GM19238 (cell line): ENCODE data around the gene CDH22.
A peak's percentile ranks its signal among the peaks of the same experiment; 100 is the strongest.

Experiments
- DNase-seq: peaks from one replicate; pipeline ENCODE4 v3.0.0; 2011; ENCODE audit warnings: low spot score; ENCODE audit not compliant: insufficient read length

The CDH22 gene

DNA sequence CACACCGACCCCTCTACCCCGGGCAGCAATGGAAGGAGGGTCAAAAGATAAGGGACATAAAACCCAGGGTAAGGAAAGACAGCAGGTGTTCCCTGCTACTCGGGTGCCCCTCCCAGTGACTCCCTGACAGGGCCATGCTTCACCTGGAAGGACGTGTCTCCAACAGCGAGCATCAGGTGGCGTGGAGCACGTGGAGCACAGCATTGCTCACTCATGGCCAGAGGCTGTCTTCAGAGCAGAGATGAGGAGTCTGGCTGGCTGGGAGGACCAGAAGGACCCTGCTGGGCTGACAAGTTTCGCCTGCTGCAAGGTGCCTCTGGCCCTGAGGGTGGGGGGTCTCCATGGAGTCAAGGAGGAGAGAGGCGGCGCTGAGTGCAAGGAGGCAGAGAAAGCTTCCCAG lies 15.3 kb upstream of the CDH22 start:
- no peak for DNase-seq

DNA sequence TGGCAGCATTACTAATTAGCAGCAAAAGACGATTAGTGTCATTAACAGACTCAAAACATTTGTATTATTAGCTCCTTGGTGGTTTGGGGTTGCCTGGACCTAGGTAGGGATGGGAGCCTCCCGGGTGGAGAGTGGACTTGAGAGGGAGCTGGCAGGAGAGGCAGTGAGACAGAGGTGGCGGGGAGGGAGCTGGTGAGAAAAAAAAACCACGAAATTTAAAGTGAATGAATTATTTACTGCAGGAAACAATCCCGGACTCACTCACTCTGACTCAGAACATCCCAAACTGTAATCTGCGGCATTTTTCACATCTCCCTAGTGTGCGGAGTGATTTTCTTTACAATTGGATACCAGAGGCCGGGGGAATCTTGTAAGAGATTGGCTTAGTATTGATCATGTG lies 14.3 kb upstream of the CDH22 start:
- no peak for DNase-seq

DNA sequence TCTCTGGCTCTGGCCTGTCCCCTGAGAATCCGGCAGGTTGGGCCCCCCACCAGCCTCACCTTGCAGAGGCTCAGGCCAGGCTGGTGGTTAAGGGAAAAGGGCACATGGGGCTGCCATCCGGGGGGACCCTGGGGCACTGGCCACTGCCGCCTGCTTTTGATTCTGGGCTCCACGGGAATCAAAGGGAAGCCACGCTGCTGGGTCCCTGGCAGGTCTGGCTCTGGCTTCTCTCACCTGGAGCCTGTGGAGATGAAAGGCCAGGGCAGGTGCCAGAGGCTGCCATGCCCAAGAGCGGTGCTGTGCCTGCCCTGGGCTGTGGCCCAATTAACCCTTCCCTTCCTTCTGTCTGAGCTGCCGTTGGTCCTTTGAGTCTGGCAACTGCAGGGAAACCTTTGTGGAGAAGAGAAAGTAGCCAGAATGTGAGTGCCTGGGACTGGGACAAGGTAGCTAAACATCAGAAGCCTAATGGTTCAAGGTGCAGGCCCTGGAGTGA lies 9.4 kb upstream of the CDH22 start:
- no peak for DNase-seq

DNA sequence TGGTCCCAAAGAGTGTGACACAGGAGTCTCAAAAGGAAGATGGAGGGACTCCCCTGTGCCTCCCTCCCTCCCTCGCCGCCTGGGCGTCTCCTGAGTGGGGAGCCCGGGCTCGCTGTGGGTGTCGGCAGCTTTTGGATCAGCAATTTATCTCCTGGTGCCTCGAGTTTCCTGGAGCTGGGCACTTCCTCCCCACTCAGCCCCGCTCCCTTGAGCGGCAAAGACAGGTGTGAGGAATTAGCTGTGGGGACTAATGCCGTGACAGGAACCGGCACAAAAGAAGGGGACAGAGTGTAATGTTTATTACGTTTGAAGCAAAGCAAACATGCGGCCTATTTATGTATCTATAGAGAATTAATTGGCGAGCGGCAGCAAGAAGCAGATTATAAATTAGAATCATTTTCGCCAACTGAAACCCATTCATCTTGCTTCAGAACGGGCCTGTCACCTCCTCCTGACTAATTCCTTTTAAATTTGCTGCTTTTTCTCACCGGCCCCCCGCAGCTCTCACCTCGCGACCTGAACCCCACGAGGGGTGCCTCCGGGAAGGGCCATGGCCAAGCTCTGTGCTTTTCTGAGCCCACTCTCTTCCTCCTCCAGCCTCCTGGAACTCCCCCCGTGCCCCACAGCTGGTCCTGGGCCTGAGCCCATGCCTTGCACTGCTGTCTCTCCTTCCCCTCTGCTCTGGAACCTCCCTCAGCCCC lies 8.8 kb upstream of the CDH22 start:
- DNase-seq, result no peak

DNA sequence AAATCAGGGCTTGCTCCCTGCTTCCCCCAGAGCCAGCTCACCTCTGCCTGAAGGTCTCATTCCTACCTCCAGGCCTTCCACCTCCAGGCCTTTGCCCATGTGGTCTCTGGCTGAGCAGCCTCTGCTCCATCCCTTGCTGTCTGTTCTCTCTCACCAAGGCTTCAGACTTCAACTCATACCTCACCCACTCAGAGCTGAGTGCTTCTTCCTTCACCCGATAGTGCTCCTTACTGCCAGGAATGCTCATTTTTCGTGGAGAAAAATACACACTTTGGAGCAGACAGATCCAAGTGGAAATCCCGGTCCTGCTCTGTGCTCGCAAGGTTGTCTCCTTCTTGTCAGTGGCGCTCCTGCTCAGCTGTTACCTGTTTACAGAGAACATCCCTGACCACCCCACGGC lies 7.0 kb upstream of the CDH22 start:
- no peak for DNase-seq

DNA sequence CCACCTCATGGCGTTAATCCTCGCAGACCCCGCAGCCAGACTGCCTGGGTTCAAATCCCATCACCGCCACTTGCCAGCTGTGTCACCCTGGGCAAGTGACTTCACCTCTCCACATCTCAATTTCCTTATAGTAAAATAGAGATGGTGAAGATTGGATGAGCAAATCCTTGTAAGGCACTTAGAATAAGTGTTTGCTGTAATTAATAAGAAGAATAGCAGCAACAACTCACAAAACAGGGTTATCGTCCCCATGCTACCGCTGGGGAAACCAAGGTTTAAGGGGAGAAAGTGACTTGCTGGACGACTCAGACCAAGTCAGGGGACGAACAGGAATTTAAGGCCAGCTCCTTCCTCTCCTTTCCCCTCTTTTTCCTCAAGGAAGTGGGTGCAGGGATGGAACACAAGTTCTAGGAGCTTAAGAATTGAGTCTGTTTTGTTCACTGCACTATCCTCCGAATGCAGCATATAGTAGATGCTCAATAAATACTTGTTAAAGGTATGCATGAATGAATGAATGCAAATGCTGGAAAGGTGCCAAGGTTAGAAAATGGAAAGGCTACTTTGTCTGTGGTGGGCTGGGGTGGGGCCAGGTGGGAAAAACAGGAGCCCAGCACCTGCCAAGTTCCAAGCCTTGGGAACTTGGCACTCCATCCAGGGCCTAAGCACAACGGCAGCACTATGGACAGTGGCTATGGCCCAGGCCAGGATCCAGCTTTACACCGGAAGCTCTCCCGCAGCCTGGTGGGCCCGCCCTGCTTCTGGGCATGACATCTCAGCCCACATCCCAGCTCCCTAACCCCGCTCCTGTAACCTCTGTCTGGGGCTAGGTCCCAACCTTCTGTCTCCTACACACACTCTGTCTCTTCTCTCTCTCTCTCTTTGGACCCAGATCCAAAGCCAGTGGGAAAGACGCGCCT lies 4.9 kb upstream of the CDH22 start:
- no peak for DNase-seq

DNA sequence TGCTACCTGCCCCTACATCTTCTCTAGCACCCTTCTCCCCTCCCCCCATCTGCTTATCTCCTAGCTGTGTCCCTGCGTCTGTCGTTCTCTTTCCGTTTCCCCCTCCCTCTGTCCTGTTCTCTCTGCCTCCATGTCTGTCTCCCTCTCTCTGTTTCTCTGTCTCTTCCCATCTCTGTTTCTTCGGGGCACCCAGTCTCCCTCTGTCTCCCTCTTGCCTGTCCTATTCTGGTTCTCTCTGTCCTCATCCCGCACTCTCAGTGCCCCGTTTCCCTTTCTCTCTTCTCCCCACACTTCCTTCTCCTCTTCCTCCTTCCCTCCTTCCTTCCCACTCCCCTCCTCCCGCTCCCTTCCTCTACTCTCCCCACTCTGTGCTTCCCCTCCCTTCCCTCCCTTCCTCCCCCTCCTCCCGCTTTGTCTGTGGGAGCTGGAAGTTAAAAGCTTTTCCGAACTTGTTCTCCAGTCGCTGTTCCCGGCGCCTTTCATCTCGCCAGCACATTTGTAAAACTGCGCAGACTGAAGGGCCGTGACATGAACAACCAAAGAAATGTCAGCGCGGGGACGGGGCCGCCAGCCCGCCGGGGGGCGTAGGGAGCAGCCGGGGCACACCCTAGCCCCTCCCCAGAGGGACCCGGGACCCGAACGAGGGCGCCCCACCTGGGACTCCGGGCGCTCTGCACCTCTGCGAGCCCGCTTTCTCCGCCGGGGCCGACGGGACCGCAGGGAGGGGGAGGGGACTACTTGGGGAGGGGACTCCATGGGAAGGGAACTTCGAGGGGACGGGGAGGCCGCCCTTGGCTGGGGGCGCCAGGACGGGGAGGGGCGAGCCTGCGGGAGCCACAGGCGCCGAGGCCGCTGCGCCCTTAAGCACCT lies 4.0 kb upstream of the CDH22 start:
- DNase-seq, result no peak

DNA sequence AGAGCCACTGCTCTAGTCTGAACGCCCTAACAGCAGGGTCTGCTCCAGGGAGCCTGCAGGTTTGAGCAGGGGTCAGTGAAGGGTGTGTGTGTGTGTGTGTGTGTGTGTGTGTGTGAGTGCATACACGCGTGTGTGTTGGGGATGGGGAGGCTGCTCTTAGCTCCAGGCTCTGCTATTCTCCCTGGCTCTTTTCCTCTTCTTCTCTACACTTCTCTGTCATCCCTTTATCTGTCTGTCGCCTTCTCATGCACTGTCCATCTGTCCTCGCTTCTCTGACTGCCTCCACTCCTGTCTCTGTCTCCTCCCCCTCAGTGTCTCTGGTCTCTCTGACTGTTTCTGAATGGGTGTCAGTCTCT lies 3.4 kb upstream of the CDH22 start:
- no peak for DNase-seq

DNA sequence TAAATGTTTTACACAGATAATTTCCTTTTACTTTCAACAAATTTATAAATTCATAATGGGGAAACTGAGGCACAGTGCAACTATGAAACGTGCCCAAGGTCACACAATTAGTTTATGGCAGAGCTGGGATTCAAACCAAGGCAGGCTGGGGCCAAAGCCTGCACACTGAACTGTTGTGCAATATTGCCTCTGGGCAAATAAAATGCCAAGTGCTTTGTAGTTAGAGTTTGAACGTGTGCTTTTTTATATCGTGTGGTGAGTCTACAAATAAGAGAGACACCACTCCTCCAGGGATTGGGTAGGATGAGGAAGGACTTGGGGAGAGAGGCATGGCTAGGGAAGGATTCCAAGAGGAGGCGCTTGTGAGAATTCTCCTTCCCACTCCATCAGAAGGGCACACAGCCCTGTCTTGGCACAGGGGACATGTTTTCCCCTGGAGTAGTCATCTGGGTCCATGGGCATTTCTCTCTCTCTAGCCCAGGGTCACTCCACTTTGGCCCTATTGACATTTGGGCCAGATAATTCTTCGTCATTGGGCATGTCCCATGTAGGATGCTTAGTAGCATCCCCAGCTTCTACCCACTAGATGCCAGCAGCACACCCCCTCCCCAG lies 2.8 kb upstream of the CDH22 start:
- DNase-seq, result no peak

DNA sequence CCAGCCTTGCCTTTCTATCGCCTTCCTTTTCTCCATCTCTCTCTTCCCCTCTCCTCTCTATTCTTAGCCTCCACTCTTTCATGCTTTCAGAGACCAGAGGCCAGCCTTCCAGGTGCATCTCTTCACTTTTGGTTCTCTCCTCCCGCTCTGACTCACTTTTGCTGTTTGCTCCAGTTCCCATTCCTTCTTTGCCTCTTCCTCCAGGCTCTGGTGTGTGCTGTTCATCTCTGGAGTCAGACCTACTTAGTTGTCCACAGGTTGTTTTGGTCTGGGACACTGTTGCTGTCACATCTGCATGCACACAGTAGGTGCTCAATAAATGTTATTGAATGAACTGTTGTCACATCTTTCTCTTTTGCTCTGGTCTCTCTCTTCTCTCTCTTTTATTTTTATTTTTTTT lies 1.6 kb upstream of the CDH22 start:
- DNase-seq, result no peak

DNA sequence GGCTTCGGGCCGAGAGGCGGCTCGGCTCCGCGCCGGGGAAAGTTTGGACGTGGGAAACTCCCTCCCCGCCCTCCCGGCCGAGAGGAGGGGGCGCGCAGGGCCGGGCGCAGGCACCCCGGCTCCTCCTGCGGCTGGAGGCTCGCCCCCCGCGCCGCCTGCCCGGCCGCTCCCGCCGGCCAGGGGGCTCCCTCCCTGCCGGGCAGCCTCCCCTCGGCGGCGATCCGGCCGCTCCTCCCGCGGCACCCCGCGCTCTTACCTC lies 370 bp downstream of the CDH22 start:
- no peak for DNase-seq

DNA sequence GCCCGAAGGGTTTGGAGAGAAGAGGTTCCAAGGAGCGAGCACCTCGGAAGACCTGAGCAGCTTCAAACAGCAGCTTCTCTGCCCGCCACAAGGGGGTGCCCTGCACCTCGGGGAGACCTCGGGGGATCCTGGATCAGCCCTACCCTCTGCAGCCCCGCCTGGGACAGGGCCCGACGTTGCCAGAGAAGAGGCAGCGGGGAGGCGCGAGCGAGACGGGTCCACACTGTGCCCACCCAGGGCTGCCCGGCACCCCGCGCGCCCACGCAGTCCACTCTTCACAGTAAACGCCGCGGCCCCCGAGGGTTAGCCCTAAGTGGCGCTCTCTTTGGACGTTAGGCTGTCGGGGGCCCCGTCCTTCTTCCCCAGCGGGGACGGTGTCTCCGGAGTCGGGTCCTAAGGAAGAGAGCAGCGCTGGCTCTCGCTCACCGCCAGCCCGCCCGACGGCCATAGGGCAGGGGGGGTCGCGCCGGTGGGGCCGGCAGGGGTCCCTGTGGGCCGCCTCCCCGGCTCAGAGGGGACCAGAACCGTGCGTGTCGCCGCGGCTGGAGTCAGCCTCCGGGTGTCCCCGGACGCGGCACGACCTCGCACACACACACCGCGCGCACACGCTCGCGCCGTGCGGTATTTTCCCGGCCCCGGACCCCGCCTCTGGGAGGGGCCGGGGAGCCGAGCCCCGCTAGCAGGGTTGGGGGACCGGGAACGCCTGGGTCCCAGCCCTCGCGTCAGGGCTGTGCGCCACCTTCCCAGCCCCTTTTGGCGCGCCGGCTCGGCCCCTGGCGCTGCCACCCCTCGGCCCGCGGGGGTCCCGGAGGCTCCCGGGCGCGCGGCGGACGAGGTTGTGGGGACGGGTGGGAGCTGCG lies 929 bp downstream of the CDH22 start:
- DNase-seq, result peak; percentile 94

DNA sequence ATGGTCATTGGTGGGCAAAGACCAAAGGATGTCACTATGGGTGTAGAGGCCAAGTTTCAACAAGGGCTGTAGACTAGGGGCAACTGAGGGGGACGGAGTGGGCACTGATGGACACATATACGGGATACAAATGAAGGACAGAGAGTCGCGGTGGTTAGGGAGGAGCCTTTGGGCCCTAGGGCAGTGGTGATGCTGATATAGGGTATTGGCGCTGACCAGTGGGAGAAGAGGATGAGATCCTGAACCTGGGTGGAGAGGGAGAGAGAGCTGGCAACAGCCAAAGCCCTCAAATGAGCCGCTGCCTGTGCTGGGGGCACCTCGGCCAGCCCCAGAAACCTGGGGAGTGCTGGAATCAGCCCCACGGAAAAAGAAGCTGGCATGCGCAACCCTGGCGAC lies 1.6 kb downstream of the CDH22 start:
- no peak for DNase-seq

DNA sequence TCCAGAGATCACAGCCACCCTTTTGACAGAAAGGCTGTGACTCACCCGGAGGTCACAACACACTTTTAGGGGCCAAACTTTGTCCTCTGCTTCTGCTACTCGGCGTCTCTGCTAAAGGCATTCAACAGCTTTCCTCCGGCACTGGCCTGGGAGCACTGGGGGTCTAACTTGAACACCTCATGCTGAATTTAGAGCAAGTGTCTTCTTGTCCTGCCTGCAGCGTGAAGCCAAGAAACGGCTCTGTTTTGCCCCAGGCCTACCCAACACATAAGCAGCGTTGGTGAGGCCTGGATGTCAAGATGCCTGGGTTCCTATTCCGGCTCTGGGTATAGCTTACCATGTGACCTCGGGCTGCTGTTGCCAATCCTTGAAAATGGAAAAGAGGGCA lies 2.3 kb downstream of the CDH22 start:
- no peak for DNase-seq

DNA sequence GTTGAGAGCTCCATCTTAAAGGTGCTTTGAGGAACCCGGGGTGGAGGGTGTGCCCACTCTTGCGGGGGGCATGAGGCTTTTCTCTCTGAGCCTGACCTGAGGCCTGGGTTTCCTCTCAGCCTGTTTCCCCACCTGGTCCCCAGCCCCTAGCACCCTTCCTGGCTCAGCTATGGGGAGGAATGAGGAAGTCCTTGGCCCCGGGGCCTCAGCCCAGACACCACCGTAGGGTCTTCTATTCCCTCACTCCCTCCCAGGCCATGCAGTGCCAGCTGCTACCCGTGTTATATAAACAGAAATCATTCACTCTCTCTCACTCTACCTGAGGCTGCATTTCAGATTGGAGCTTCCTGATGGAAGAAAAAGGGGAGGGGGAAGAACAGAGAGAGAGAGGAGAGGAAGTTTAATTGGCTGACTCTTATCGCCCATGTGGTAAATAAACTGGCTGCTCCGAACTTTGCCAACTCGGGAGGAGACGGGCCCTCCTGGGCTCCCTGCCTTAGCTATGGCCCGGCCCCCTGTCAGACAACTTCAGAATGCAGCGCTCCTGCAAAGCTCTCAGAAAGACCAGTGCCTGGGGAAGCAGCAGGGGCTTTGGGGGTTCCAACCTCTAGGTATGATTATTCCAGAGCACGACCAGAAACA lies 2.8 kb downstream of the CDH22 start:
- DNase-seq, result no peak

DNA sequence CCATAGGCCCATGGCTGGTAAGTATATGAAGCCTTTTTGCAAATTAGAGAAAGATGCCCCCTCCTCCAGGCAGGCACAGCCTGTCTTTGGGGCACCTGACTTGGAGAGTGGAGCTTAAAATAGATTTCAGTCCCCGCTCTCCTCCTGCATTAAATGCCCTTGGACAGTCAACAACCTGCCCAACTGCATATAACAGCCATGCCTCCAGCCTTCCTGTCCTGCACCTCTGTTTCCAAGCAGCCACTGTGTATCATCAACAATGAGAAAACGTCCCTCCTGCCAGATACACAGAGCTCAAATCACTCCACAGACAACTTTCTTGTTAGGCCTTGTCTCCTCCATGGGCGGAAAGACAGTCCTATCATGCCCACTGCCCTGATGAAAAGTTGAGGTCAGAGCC lies 3.4 kb downstream of the CDH22 start:
- DNase-seq, result no peak

DNA sequence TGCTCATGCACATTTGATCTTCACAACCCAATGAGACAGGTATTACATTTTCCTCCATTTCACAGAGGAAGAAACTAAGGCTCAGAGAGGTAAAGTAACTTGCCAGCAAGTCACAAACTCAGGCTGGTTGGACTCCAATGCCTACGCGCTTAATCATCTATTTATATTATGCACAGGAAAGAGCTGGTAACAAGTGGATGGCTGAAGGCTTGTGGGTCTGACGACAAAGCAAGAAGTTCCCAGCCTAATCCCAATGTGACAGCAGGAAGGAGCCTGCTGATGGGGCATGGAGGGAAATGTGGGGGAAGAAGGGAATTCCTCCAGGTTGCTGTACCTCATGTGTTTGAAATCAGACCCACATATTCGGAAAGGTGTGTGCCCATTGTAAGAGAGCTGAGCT lies 3.9 kb downstream of the CDH22 start:
- no peak for DNase-seq

DNA sequence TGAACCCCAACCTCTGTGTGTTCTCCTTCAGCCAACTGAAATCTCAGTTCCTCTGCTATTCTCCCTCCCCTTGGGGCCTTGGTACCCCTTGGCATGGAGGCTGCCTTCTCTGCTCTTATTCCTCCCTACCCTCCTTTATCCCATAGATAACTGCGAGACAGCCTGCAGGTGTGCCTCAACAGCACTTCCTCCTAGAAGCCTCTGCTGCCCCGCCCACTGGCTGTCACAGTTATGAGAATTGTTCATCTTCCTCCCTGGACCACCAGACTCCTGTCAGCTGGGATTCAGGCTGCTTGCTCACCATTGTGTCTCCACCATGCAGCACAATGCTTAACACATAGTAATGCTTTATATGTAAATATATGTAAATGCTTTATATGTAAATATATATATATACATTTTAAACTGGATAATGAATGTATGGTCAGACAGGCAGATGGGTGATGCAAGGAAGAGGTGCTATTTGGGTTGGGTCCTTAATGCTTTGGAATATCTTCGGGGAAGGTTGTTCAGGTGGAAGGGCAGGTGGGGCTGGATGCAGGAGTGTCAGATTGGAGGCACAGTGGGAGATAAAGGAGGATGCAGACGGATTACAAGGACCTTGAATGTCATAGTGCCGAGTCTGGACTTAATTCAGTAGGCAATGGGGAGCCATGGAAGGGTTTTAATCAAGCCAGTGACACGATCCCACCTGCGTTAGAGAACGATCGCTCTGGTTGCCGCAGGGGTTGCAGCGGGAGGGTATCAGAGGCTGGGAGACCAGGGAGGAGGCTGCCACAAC lies 4.9 kb downstream of the CDH22 start:
- DNase-seq, result no peak

DNA sequence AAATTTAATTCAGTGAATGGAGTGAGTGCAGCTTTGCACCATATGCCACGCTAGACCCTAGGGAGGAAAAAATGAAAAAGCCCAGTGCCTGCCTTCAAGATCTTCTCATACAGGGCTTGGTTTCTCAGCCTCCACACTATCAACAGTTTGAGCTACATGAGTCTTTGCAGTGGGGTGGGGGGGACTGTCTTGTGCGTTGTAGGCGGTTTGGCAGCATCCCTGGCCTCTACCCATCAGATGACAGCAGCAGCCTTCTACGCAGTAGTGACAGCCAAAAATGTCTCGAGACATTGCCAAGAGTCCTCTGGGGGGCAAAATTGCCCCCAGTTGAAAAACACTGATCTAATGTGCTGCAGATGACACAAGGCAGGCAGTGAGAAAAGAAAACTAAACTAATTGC lies 6.2 kb downstream of the CDH22 start:
- DNase-seq, result no peak

DNA sequence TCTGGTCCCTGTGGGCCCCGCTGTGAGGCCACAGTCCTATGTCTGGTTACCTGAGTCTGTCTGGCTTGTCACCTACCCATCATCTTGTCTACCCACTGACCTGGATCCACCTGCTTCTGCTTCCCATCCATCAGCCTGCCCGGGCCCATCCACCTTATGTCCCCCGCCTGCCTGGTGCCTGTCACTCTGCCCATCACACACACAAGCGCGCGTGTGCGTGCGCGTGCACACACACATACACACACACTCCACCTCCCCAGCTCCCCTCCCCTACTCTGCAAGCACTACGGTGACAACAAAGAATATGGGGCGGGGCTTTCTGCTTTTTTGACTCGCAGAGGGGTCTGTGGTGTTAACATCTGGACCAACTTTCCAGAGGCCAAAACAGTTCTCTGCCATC lies 8.0 kb downstream of the CDH22 start:
- DNase-seq, result no peak
